Measurements from ENCODE around the gene GPC6.
"Not testable (repeated sequence)": the region's sequence is repeated elsewhere in the genome, so short reads cannot be mapped to it uniquely, and the experiment has no call there.

The GPC6 gene

DNA sequence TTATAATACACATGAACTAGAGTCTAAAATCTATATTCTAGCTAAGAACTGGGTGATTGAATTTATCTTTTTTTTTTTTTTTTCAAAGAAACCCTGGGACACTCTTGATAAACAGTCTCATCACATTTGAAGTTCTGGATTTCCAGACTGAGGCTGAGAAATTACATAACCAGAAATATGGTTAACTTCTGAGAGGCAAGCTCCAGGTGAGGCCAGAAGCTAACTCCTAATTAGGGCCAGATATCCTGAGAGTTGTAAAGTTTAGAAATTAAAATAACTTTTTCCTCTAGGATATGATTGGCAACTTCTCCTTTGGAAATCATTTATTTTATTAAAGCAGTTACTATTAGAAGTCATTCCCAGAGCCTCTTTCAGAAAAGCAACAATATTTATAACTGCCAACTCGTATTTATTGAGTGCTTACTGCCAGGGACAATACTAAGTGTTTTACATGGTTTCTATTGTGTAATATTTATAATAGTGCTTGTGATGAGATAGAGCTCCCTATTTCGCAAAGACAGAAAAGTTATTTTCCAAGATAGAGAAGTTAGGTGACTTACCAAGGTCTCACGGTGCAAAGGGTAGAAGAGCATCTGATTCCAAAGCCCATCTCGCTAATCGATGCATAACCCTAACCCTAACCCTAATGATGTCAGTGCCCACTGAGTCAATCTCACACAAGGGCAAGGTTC is 1065.2 kb downstream of the GPC6 start:
- no peak for DNase-seq (ENCODE audit: low read depth)
- TF ChIP-seq CTCF (IDR thresholded peaks at IDR 0.05; ENCODE audit: control insufficient read depth, insufficient read depth, low read depth, low read length, missing control alignments), result no peak
- no peak overlapping the region for H3K4me3 ChIP-seq (ENCODE audit: control insufficient read depth, low read depth, low read length)

DNA sequence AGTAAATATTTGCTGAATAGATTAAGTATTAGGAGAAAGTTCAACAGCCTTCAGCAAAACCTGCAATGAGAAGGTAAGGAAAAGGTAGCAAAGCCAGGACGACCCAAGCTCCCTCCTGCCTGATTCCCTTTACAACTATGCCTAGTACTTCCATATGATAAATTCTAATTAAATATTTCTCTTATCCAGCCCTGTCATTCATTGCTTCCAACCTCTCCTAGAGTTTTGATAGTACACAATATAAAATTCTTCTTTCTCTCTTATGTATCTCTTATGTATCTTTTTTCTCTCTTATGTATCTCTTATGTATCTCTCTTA is 1065.7 kb downstream of the GPC6 start:
- H3K4me3 ChIP-seq (ENCODE audit: control insufficient read depth, low read depth, low read length), result no peak overlapping the region
- DNase-seq (ENCODE audit: low read depth), result no peak
- TF ChIP-seq CTCF (IDR thresholded peaks at IDR 0.05; ENCODE audit: control insufficient read depth, insufficient read depth, low read depth, low read length, missing control alignments), result no peak

- no peak overlapping the region for H3K4me3 ChIP-seq (ENCODE audit: control insufficient read depth, low read depth, low read length)
- TF ChIP-seq CTCF (IDR thresholded peaks at IDR 0.05; ENCODE audit: control insufficient read depth, insufficient read depth, low read depth, low read length, missing control alignments), result no peak
- no peak for DNase-seq (ENCODE audit: low read depth)
These were observed 1069.9 kb downstream of the GPC6 start for GRCh38 chr13:94296471-94296870.

DNA sequence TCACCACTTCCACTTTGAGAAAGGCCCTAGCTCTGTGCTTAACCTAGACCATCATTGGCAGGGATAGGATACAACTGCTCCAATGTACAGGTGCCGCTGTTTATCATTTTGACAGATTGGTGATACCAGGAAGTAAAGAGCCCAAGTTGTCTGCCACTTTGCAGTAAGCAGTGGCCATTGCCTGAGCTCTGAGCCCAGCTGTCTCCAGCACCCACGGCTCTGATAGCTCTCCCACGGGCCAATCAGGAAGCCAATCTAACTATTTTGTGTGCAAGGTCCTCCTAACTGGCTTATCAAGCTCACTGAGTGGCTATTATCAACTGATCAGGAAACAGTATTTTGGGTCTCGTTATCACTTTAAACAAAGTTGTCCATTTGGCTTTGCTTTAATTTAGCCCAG is 1071.7 kb downstream of the GPC6 start:
- no peak overlapping the region for H3K4me3 ChIP-seq (ENCODE audit: control insufficient read depth, low read depth, low read length)
- no peak for TF ChIP-seq CTCF (IDR thresholded peaks at IDR 0.05; ENCODE audit: control insufficient read depth, insufficient read depth, low read depth, low read length, missing control alignments)
- no peak for DNase-seq (ENCODE audit: low read depth)

DNA sequence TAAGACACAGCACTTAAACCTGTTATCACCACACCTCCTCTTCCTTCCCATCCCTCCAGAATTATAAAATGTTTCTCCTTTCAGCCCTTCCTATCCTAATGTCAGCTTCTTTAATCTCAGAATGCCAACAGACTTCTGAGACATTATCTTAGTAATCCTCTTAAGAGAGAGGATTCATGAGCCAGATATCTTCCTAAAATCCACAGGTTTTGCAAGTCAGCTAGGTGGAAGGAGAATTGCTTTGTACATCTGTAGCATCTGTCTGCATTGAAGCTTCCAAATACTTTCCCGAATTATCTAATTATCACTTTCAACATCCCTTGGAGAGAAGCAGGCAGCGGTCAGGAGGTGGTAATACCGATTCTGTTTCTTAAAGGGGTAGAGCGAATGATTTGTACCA is 1073.8 kb downstream of the GPC6 start:
- no peak overlapping the region for H3K4me3 ChIP-seq (ENCODE audit: control insufficient read depth, low read depth, low read length)
- no peak for DNase-seq (ENCODE audit: low read depth)
- no peak for TF ChIP-seq CTCF (IDR thresholded peaks at IDR 0.05; ENCODE audit: control insufficient read depth, insufficient read depth, low read depth, low read length, missing control alignments)

- no peak overlapping the region for H3K4me3 ChIP-seq (ENCODE audit: control insufficient read depth, low read depth, low read length)
- DNase-seq (ENCODE audit: low read depth), result no peak
- no peak for TF ChIP-seq CTCF (IDR thresholded peaks at IDR 0.05; ENCODE audit: control insufficient read depth, insufficient read depth, low read depth, low read length, missing control alignments)
These were observed 1074.9 kb downstream of the GPC6 start for GRCh38 chr13:94301487-94301886.

- not testable (repeated sequence) for H3K4me3 ChIP-seq (ENCODE audit: control insufficient read depth, low read depth, low read length); DNase-seq (ENCODE audit: low read depth)
These were observed 1076.4 kb downstream of the GPC6 start for GRCh38 chr13:94302847-94303565.
